ENCODE results near the gene SFTA2. TPM values are rescaled to one million over a fixed set of nuclear protein-coding genes. Genes with fewer than 3 reads are reported as not detected.

SFTA2 gene
- total RNA-seq (not detected), polyA plus RNA-seq (not detected)
- long read RNA-seq, donor 1, result 0 reads
- long read RNA-seq, donor 2, result 0 reads
- long read RNA-seq, donor 3, result 0 reads

DNA sequence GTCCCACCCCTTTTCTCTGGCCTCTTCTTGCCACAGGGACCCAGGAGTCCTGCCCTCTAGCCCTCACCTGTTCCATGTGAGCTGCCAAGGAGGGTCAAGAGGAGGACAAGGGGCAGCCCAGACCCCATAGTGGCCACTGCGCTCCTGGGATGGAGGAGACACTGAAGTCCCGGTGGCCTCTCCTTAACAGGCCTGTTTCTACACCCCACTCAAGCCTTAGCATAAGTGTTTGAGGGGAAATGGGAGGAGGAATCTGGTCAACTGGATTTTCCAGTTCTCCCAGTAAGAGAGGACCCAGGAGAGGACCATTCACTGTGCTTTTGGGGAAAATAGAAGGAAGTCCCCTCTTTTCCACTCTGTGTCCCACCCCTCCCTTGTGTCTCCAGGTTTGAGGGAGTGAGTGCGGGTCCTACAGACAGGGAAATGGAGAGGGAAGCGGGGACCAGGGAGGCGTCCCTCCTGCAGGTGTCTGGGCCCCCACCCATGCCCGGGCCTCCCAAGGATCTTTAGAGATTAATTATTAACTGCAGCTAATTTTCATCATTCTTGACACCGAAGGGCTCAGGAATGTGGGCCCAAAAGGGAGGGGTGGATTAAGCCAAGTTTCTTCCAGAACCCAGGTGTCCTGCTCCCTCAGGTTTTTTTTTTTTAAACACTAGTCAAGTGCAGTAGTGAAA lies at the start of gene SFTA2:
SFTA2 (minus strand) TSS at position 202 of the 677 bp plus-strand sequence; CDS start at position 128, 74 bp downstream.
- no peak for ATAC-seq
- Histone ChIP-seq H3K9me3 (peaks cover 0 to 10% (median 2%) of the 10 kb centered on the region in 12 donors), H3K4me1 (peaks cover 0 to 3% (median 0%) of the 10 kb centered on the region in 12 donors), H3K4me3 (no peak within 1 kb of the TSS), H3K27me3 (peaks cover 0 to 3% (median 0%) of the 10 kb centered on the region in 9 donors), H3K27ac (no peak within 1 kb of the TSS), H3K36me3 (peaks cover 0 to 2% (median 0%) of the 10 kb centered on the region in 9 donors)
- DNase-seq, result no peak
- TF ChIP-seq, protein P1, sequence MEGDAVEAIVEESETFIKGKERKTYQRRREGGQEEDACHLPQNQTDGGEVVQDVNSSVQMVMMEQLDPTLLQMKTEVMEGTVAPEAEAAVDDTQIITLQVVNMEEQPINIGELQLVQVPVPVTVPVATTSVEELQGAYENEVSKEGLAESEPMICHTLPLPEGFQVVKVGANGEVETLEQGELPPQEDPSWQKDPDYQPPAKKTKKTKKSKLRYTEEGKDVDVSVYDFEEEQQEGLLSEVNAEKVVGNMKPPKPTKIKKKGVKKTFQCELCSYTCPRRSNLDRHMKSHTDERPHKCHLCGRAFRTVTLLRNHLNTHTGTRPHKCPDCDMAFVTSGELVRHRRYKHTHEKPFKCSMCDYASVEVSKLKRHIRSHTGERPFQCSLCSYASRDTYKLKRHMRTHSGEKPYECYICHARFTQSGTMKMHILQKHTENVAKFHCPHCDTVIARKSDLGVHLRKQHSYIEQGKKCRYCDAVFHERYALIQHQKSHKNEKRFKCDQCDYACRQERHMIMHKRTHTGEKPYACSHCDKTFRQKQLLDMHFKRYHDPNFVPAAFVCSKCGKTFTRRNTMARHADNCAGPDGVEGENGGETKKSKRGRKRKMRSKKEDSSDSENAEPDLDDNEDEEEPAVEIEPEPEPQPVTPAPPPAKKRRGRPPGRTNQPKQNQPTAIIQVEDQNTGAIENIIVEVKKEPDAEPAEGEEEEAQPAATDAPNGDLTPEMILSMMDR (IDR thresholded peaks at IDR 0.05), result no peak
- no peak for TF ChIP-seq POLR2A (IDR thresholded peaks at IDR 0.05)
- intact Hi-C loops (cut with DNase I), result no loop called here
- WGBS, 4 donors, result 86 to 88% (median 87%) methylated on average over 7 of the region's 7 CpGs

DNA sequence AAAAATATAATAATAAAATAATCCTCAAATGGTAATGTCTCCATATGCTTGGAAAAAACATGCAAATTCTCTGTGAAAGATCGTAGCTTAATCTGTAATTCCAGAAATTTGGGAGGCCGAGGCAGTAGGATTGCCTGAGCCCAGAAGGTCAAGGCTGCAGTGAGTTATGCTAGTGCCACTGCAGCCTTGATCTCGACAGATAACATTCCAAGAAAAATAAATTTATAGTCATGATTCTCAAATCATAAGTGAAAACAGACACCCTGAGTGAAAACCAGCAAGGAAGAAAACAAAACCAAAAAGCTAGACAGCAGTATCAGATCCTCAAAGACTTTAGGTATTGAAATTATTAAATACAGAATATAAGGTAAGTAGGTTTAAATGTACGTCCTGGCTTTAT lies 47.7 kb upstream of the SFTA2 start:
- Histone ChIP-seq H3K27me3 (peaks cover 0 to 4% (median 0%) of the 10 kb centered on the region in 9 donors), H3K36me3 (no peaks in the 10 kb centered on the region), H3K4me3 (no peak overlapping the region), H3K27ac (no peak overlapping the region), H3K9me3 (no peaks in the 10 kb centered on the region), H3K4me1 (peaks cover 0 to 10% (median 0%) of the 10 kb centered on the region in 12 donors)
- no peak for TF ChIP-seq POLR2A (IDR thresholded peaks at IDR 0.05)
- TF ChIP-seq, protein P1 (IDR thresholded peaks at IDR 0.05), result no peak
- no peak for ATAC-seq
- intact Hi-C loops (cut with DNase I), result no loop called here
- DNase-seq, result no peak
- WGBS, 4 donors, result 70 to 79% (median 78%) methylated on average over 4 of the region's 4 CpGs

DNA sequence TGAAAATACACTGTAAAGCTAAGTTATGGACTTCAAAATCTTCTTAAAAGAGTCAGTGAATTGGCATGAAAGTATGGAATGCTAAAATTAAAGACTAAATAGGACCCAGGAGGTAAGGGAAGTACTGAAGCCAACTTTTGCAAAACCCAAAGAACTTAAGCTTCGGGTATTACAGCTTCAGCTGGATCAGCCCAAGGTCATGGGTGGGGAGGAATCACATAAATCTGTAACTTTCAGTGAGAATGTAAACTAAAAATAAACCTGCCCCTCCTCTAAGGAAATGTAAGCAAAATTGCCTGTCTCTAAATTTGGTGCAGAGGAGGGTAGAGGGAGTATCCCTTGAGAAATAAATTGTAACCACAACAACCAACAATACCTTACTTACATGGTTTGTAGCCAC lies 47.2 kb upstream of the SFTA2 start:
- intact Hi-C loops (cut with DNase I), result no loop called here
- 43 to 57% (median 48%) methylated on average over 1 of the region's 1 CpG for WGBS, 4 donors
- DNase-seq (no peak), ATAC-seq (no peak)
- no peak overlapping the region for H3K27ac ChIP-seq
- H3K27me3 ChIP-seq, result no peaks in the 10 kb centered on the region
- no peaks in the 10 kb centered on the region for H3K9me3 ChIP-seq
- peaks cover 0 to 10% (median 0%) of the 10 kb centered on the region in 12 donors for H3K4me1 ChIP-seq
- no peak overlapping the region for H3K4me3 ChIP-seq
- TF ChIP-seq, protein P1 (IDR thresholded peaks at IDR 0.05), result no peak
- no peak for TF ChIP-seq POLR2A (IDR thresholded peaks at IDR 0.05)
- H3K36me3 ChIP-seq, result no peaks in the 10 kb centered on the region

DNA sequence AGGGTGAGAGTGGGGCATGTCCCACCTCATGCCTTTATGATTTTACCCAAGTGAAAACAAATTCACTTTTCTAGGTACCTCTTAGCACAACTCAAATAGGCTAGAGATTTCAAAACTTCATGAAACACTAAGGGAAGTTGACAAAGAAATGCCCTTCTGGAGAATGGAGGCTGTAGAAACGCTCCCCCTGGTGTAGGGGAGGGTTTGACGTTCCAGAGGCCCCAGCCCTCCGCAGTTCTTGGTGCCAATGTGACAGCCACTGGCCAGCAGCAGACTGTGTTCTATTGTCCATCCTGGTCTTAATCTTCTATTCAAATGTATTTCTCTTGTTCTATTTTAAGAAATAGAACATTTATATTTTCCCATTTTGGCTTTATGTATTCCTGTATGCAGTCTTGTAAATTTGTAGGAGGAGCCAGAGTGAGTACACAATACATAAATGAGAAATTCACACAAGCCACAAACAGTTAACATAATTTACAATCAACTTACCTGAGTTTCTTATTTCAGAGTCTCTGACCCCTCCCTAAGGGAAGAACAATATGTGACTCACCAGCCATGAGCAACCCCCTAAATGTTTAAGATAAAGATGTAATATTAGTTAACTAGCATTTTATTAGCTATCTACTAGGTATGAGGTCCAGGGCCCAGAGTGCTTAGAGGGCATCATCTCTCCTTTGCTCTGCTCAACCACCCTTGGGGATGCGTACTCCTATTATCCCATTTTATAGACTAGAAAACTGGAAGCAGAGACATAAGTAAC lies 42.7 kb upstream of the SFTA2 start:
- Histone ChIP-seq H3K4me3 (no peak overlapping the region), H3K36me3 (no peaks in the 10 kb centered on the region), H3K27me3 (peaks cover 0 to 5% (median 0%) of the 10 kb centered on the region in 9 donors), H3K9me3 (no peaks in the 10 kb centered on the region), H3K27ac (no peak overlapping the region), H3K4me1 (no peaks in the 10 kb centered on the region)
- intact Hi-C loops (cut with DNase I), result no loop called here
- WGBS, 4 donors, result 57 to 80% (median 71%) methylated on average over 4 of the region's 4 CpGs
- ATAC-seq, result no peak
- no peak for DNase-seq
- TF ChIP-seq, protein P1 (IDR thresholded peaks at IDR 0.05), result no peak
- no peak for TF ChIP-seq POLR2A (IDR thresholded peaks at IDR 0.05)
